ENCODE measurements around the gene MS4A4A.
"Not testable (repeated sequence)": the region's sequence is repeated elsewhere in the genome, so short reads cannot be mapped to it uniquely, and the experiment has no call there.

MS4A4A gene

GRCh38 chr11:60301178-60301577 is 20.7 kb downstream of the MS4A4A start:
- DNase-seq (ENCODE audit: low read depth) = no peak
- TF ChIP-seq CTCF (IDR thresholded peaks at IDR 0.05; ENCODE audit: low read depth, low read length, missing control alignments) = no peak
- H3K4me3 ChIP-seq (ENCODE audit: low read depth, low read length) = no peak overlapping the region

GRCh38 chr11:60301884-60302283 is 21.4 kb downstream of the MS4A4A start:
- H3K4me3 ChIP-seq (ENCODE audit: low read depth, low read length); DNase-seq (ENCODE audit: low read depth): not testable (repeated sequence)

- no peak for DNase-seq (ENCODE audit: low read depth)
- no peak for TF ChIP-seq CTCF (IDR thresholded peaks at IDR 0.05; ENCODE audit: low read depth, low read length, missing control alignments)
- H3K4me3 ChIP-seq (ENCODE audit: low read depth, low read length) = no peak overlapping the region
Measured at GRCh38 chr11:60303661-60304060, 23.2 kb downstream of the MS4A4A start.

GRCh38 chr11:60305906-60306619 is 25.6 kb downstream of the MS4A4A start:
- no peak overlapping the region for H3K4me3 ChIP-seq (ENCODE audit: low read depth, low read length)
- TF ChIP-seq CTCF (IDR thresholded peaks at IDR 0.05; ENCODE audit: low read depth, low read length, missing control alignments) = no peak
- no peak for DNase-seq (ENCODE audit: low read depth)

DNA sequence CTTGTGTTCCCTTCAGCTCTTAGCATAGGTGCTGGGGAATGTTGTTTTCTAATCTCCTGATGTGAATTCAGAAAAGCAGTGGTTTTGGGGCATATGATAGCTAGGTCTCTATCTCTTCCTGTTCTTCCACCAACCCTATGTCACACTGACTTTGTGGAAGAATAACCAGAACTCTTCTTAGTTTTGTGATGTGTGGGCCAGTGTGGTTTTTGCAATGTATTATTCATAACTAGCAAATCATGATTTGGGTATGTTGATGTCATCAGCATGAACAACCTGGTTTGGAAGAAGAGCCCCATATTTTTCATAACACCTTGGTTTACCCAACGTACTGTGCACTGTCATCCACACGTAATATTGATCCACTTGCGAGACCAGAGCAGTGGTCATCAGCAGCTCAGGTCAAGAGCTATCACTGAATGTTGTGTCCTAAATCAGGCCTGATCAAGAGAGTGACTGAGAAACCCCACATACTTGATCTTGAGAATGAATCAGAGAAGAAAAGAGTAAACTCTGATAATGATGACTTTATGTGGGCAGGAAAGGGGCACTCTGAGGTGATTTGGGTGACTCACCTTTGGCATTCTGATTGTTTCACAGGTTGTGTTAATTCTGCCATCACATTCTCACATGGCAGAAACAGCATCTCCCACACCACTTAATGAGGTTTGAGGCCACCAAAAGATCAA is 27.2 kb downstream of the MS4A4A start:
- H3K4me3 ChIP-seq (ENCODE audit: low read depth, low read length) = no peak overlapping the region
- TF ChIP-seq CTCF (IDR thresholded peaks at IDR 0.05; ENCODE audit: low read depth, low read length, missing control alignments) = no peak
- DNase-seq (ENCODE audit: low read depth) = no peak

DNA sequence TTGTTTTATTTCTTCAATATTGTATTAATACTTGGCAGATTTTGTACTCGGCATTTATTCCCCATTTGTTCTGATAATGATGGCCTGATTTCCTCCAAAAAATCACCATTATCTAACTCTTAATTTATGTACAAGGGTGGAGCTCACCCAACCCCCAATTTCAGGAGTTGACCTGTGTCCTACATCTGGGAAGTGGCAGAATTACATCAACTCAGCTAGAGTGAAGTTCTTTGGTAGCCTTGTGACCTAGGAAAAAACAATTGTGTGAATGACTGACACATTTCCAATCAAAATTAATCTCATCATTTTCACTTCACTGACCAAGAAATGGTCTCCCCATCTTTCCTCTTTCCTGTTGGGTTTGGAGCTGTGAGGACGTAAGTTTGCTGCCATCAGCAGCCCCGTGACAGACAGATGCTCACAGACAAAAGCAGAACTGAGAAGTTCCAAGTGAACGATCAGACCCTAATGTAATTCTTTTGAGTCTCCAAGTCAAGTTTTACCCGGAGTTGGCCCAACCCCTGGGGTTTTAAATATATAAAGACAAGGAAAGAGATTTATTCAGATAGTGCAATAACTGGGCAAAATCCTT is 30.0 kb downstream of the MS4A4A start:
- no peak for TF ChIP-seq CTCF (IDR thresholded peaks at IDR 0.05; ENCODE audit: low read depth, low read length, missing control alignments)
- DNase-seq (ENCODE audit: low read depth) = peak; percentile 36
- no peak overlapping the region for H3K4me3 ChIP-seq (ENCODE audit: low read depth, low read length)

GRCh38 chr11:60314635-60315321 is 34.3 kb downstream of the MS4A4A start:
- DNase-seq (ENCODE audit: low read depth) = no peak
- no peak for TF ChIP-seq CTCF (IDR thresholded peaks at IDR 0.05; ENCODE audit: low read depth, low read length, missing control alignments)
- no peak overlapping the region for H3K4me3 ChIP-seq (ENCODE audit: low read depth, low read length)

Measured in GM12864 (cell line).